HepG2 (cell line): ENCODE data around the gene PPP1R14D. TPM values are rescaled to one million over a fixed set of nuclear protein-coding genes. Genes with fewer than 3 reads are reported as not detected.

Source experiments
- ATAC-seq: fragments of 200-7000 bp; cut with Tn5 transposase; 3 replicates; pipeline ENCODE4 v1.9.1; 2020; ENCODE audit warnings: mild to moderate bottlenecking, moderate library complexity
- BruUV-seq: library from RNA; stranded (reverse); fragments of 400-500 nt; replicated peaks from 2 replicates; lab custom pipeline; 2021; lab: Mats Ljungman, UMichigan
- CTCF ChIA-PET: fragments of 300-600 bp; formaldehyde crosslinking; extraction: SDS; loops from one replicate; lab custom pipeline; 2021; ENCODE audit warnings: low total read pairs, inconsistent platforms, low intra/inter-chr PET ratio; lab: Yijun Ruan, JAX
- POLR2A ChIA-PET: fragments of 350-600 bp; sonication (Branson Sonifier 250); formaldehyde crosslinking; loops from one replicate; lab custom pipeline; 2020; ENCODE audit warnings: antibody characterized with exemption, inconsistent platforms; lab: Yijun Ruan, JAX
- DNase-seq: peaks from one replicate; pipeline ENCODE4 v3.0.0-alpha.2; 2015; ENCODE audit warnings: low spot score
- FAIRE-seq: peaks from 3 replicates; lab custom pipeline; 2011; peaks lifted over from hg19 to GRCh38; lab: Jason Lieb, UNC
- H2AFZ ChIP-seq: one replicate; pipeline ENCODE4 v1.6.1; 2011; ENCODE audit warnings: low read length, inconsistent platforms
- H3K27ac ChIP-seq: fragments of 300-600 bp; 3 replicates; pipeline ENCODE4 v1.8.0; 2011; ENCODE audit warnings: mixed run types, mild to moderate bottlenecking, mixed read lengths, low read length, inconsistent platforms; ENCODE audit not compliant: insufficient read depth; ENCODE audit errors: extremely low read length
- H3K27me3 ChIP-seq, 2 experiments: fragments of 200-600 bp in 1 of 2; 2 replicates in 1 of 2; 3 replicates in 1 of 2; pipeline versions ENCODE4 v1.6.0 to v1.8.0; 2011; ENCODE audit warnings: low read length in 2 of 2, mild to moderate bottlenecking in 2 of 2, moderate library complexity in 2 of 2, inconsistent platforms in 1 of 2; ENCODE audit not compliant: insufficient read depth in 2 of 2, control insufficient read depth in 1 of 2
- H3K36me3 ChIP-seq, 2 experiments: fragments of 200-600 bp in 1 of 2; replicated peaks in 1 of 2; 2 replicates in 1 of 2; 3 replicates in 1 of 2; pipeline versions ENCODE4 v1.5.1 to v1.8.0; 2011; ENCODE audit warnings: low read length in 2 of 2, inconsistent platforms in 1 of 2; ENCODE audit not compliant: insufficient read depth in 2 of 2, control insufficient read depth in 1 of 2
- H3K4me1 ChIP-seq: 2 replicates; pipeline ENCODE4 v1.5.1; 2012; ENCODE audit warnings: low read length, inconsistent platforms; ENCODE audit not compliant: insufficient read depth
- H3K4me2 ChIP-seq: 2 replicates; pipeline ENCODE4 v1.6.0; 2011; ENCODE audit warnings: low read depth, low read length, inconsistent platforms
- H3K4me3 ChIP-seq, 3 experiments: fragments of 200-600 bp in 1 of 3; sonication (generic), shearing (Covaris generic) in 1 of 3; replicated peaks in 1 of 3; 2 replicates each; pipeline ENCODE4 v1.5.1; 2011 to 2016; ENCODE audit warnings: low read length in 3 of 3, inconsistent platforms in 2 of 3, low read depth in 2 of 3, mild to moderate bottlenecking in 2 of 3, control low read depth in 1 of 3, mixed read lengths in 1 of 3; ENCODE audit not compliant: insufficient read depth in 1 of 3
- H3K79me2 ChIP-seq: one replicate; pipeline ENCODE4 v1.6.1; 2011; ENCODE audit warnings: low read length, inconsistent platforms; ENCODE audit not compliant: insufficient read depth
- H3K9ac ChIP-seq: 2 replicates; pipeline ENCODE4 v1.6.0; 2011; ENCODE audit warnings: mild to moderate bottlenecking, low read depth, low read length, inconsistent platforms; ENCODE audit not compliant: insufficient read depth
- H3K9me3 ChIP-seq: 2 replicates; pipeline ENCODE4 v1.5.1; 2012; ENCODE audit warnings: mild to moderate bottlenecking, low read length
- H4K20me1 ChIP-seq: 2 replicates; pipeline ENCODE4 v1.6.0; 2011; ENCODE audit warnings: inconsistent platforms, mild to moderate bottlenecking, low read length, moderate library complexity; ENCODE audit not compliant: insufficient read depth
- CREM ChIP-seq, 2 experiments: sonication (generic) in 1 of 2; formaldehyde crosslinking in 1 of 2; IDR thresholded peaks; 2 replicates each; pipeline versions ENCODE4 v1.4.0 to v1.6.1; 2016 to 2020; ENCODE audit warnings: antibody characterized with exemption in 1 of 2, mild to moderate bottlenecking in 1 of 2, missing genetic modification reagents in 1 of 2
- ETS1 ChIP-seq: sonication (generic); formaldehyde crosslinking; IDR thresholded peaks from 2 replicates; pipeline ENCODE4 v1.4.0; 2020; ENCODE audit warnings: missing genetic modification reagents
- NFE2L2 ChIP-seq: fragments of 150-350 bp; IDR thresholded peaks from 2 replicates; pipeline ENCODE4 v1.6.1; 2014; ENCODE audit warnings: low read length
- NFKB2 ChIP-seq: sonication (generic); formaldehyde crosslinking; IDR thresholded peaks from 2 replicates; pipeline ENCODE4 v1.4.0; 2020; ENCODE audit warnings: missing genetic modification reagents, borderline replicate concordance
- XRCC5 ChIP-seq: fragments of 200-400 bp; formaldehyde crosslinking; optimal IDR thresholded peaks from 2 replicates; pipeline ENCODE3; 2017; ENCODE audit warnings: mild to moderate bottlenecking, low read length
- ZNF121 ChIP-seq: sonication (generic); formaldehyde crosslinking; IDR thresholded peaks from 2 replicates; pipeline ENCODE4 v1.5.0; 2020; ENCODE audit warnings: mild to moderate bottlenecking, missing genetic modification reagents
- ZNF251 ChIP-seq: sonication (generic); formaldehyde crosslinking; IDR thresholded peaks from 2 replicates; pipeline ENCODE4 v1.9.0; 2021; ENCODE audit warnings: mild to moderate bottlenecking, missing genetic modification reagents
- ZNF317 ChIP-seq: sonication (generic); formaldehyde crosslinking; IDR thresholded peaks from 2 replicates; pipeline ENCODE4 v1.5.0; 2020; ENCODE audit warnings: mild to moderate bottlenecking, missing genetic modification reagents
- ZNF563 ChIP-seq: sonication (generic); formaldehyde crosslinking; IDR thresholded peaks from 2 replicates; pipeline ENCODE4 v1.8.0; 2022; ENCODE audit warnings: mild to moderate bottlenecking, moderate library complexity, missing genetic modification reagents
- ZNF770 ChIP-seq: sonication (generic); formaldehyde crosslinking; IDR thresholded peaks from 2 replicates; pipeline ENCODE4 v1.5.0; 2020; ENCODE audit warnings: mild to moderate bottlenecking, missing genetic modification reagents
- WGBS: methylation state at CpG from one replicate; pipeline ENCODE4 v1.1.6; 2017; ENCODE audit warnings: low lambda C conversion rate; 5-methylcytosine and 5-hydroxymethylcytosine counted together
- in situ Hi-C: cut with HindIII; loops from 2 replicates; pipeline ENCODE4 v1.10.0; 2017; ENCODE audit warnings: low pct_unique_long_range_greater_than_20kb; ENCODE audit not compliant: extremely low pct_ligation_motif_present
- intact Hi-C: fragments of 100-400 bp; cut with micrococcal nuclease; formaldehyde crosslinking; loops from one replicate; pipeline ENCODE4 v1.10.0; 2022; ENCODE audit not compliant: unreplicated experiment
- polyA plus RNA-seq, 8 experiments: library from polyadenylated mRNA; depleted of rRNA in 3 of 8; stranded (reverse) in 7 of 8; unstranded in 1 of 8; fragments of >200 nt; fragmentation: Illumina TruSeq in 4 of 8; extraction: Trizol in 4 of 8; gene quantifications; 2 replicates each; pipeline versions ENCODE4 v1.2.1 to v1.2.3, GENCODE V29; 2011 to 2016; ENCODE audit warnings: low read depth in 4 of 8, missing spikeins in 1 of 8, mixed read lengths in 1 of 8; ENCODE audit not compliant: insufficient read depth in 1 of 8
- total RNA-seq, 5 experiments: library from RNA; depleted of rRNA; stranded (reverse); fragments of >200 nt; fragmentation: Illumina TruSeq; extraction: Trizol; gene quantifications; 2 replicates each; pipeline ENCODE4 v1.2.3, GENCODE V29; 2016; ENCODE audit warnings: low read depth in 1 of 5

Gene PPP1R14D
- total and polyA plus RNA-seq, 2 of the 13 experiments (the other 11 are each of a cell fraction or from before 2014, with no cell fraction given): 0.53 to 0.55 TPM

GRCh38 chr15:40792394-40792793 is 36.1 kb downstream of the PPP1R14D start (continued):
- no peak for TF ChIP-seq ZNF317 (CRISPR knock-in tag)
- no peak for TF ChIP-seq XRCC5
- no peak for TF ChIP-seq ZNF121 (CRISPR knock-in tag)
- TF ChIP-seq ZNF251 (CRISPR knock-in tag): no peak
- TF ChIP-seq CREM (IDR thresholded peaks at IDR 0.05): no peak
- no peak for TF ChIP-seq CREM (CRISPR knock-in tag; IDR thresholded peaks at IDR 0.05)
- TF ChIP-seq NFKB2 (CRISPR knock-in tag): no peak
- TF ChIP-seq ETS1 (CRISPR knock-in tag): no peak
- TF ChIP-seq NFE2L2: peak; percentile 5; the same call in 1 of the 2 replicates
- peak; percentile 72 for TF ChIP-seq ZNF770 (CRISPR knock-in tag)

GRCh38 chr15:40790718-40791117 is 37.8 kb downstream of the PPP1R14D start:
- Histone ChIP-seq H3K27me3 (no peaks in the 10 kb centered on the region), H3K9me3 (no peaks in the 10 kb centered on the region), H3K4me1 (peaks cover 56% of the 10 kb centered on the region), H2AFZ (no peak overlapping the region), H3K79me2 (peaks cover 18% of the 10 kb centered on the region), H3K27ac (no peak overlapping the region), H3K4me3 (no peak overlapping the region), H3K9ac (no peak overlapping the region), H3K36me3 (0 out of 5 replicates have a peak, but pooled peaks cover 0 to 4% of the 10 kb centered on the region in 2 experiments), H4K20me1 (no peaks in the 10 kb centered on the region), H3K4me2 (no peak overlapping the region)
- ATAC-seq (no peak), DNase-seq (no peak), FAIRE-seq (no peak)
- no TSS peak for BruUV-seq
- POLR2A ChIA-PET: interaction anchor here (1.0 to 1.4 kb wide), 2 partner anchors 11 to 17 kb away, joined by 3 to 4 read pairs; partner anchors contain the start of genes DNAJC17 and ZFYVE19
- CTCF ChIA-PET: no interaction called here
- in situ Hi-C loops: no loop called here
- intact Hi-C loops: no loop called here
- no peak for TF ChIP-seq ZNF563 (CRISPR knock-in tag)
- WGBS: 98% methylated on average over 3 of the region's 3 CpGs
